GM19452 (cell line): ENCODE measurements around the gene SOX3.

Experiments
- ATAC-seq: cut with Tn5 transposase; IDR thresholded peaks from one replicate; pipeline ENCODE4 v1.9.1; 2021; ENCODE audit not compliant: unreplicated experiment

The SOX3 gene

GRCh38 chrX:140500441-140500840, 4.4 kb downstream of the SOX3 start:
- no peak for ATAC-seq

- ATAC-seq: no peak
Observed at GRCh38 chrX:140495739-140496138, 9.1 kb downstream of the SOX3 start.

- ATAC-seq: no peak
Observed at GRCh38 chrX:140492066-140492994, 12.5 kb downstream of the SOX3 start.

GRCh38 chrX:140480765-140481164, 24.1 kb downstream of the SOX3 start:
- ATAC-seq: no peak

- no peak for ATAC-seq
Observed at GRCh38 chrX:140477987-140478386, 26.9 kb downstream of the SOX3 start.

- no peak for ATAC-seq
Observed at GRCh38 chrX:140475025-140475424, 29.8 kb downstream of the SOX3 start.

- no peak for ATAC-seq
Observed at GRCh38 chrX:140467211-140467610, 37.7 kb downstream of the SOX3 start.
